ENCODE results near the gene KIAA0586. TPM values are rescaled to one million over a fixed set of nuclear protein-coding genes. Genes with fewer than 3 reads are reported as not detected.

The KIAA0586 gene
- total RNA-seq, 4 donors from 2014 or later, result 12.0 to 26.3 (median 12.2) TPM

DNA sequence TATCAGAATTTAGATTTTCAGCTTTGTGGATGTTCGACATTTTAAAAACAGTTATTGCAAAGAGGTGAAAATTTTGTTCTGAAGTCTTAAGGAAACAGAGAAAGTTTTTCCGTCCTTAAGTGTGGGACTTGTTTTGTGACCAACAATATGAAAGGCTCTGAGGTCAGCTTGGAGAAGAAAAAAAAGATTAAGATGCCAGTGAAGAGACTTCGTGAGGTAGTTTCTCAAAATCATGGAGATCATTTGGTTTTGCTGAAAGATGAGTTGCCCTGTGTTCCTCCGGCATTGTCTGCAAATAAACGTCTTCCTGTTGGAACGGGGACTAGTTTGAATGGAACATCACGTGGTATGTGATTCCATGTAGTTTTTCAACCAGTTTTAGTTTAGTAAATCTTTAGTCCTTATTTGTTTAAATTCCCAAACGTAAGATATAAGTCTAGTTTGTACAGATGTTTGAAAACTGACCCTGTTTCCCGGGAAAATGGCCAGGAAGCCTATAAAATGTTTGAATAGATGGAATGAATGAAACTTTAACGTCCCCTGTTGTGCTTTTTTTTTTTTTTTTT lies 682 bp downstream of the KIAA0586 start:
- DNase-seq (ENCODE audit: low spot score) (no peak), ATAC-seq (ENCODE audit: low FRiP score) (no peak)
- TF ChIP-seq, protein P1, sequence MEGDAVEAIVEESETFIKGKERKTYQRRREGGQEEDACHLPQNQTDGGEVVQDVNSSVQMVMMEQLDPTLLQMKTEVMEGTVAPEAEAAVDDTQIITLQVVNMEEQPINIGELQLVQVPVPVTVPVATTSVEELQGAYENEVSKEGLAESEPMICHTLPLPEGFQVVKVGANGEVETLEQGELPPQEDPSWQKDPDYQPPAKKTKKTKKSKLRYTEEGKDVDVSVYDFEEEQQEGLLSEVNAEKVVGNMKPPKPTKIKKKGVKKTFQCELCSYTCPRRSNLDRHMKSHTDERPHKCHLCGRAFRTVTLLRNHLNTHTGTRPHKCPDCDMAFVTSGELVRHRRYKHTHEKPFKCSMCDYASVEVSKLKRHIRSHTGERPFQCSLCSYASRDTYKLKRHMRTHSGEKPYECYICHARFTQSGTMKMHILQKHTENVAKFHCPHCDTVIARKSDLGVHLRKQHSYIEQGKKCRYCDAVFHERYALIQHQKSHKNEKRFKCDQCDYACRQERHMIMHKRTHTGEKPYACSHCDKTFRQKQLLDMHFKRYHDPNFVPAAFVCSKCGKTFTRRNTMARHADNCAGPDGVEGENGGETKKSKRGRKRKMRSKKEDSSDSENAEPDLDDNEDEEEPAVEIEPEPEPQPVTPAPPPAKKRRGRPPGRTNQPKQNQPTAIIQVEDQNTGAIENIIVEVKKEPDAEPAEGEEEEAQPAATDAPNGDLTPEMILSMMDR (IDR thresholded peaks at IDR 0.05), result no peak

DNA sequence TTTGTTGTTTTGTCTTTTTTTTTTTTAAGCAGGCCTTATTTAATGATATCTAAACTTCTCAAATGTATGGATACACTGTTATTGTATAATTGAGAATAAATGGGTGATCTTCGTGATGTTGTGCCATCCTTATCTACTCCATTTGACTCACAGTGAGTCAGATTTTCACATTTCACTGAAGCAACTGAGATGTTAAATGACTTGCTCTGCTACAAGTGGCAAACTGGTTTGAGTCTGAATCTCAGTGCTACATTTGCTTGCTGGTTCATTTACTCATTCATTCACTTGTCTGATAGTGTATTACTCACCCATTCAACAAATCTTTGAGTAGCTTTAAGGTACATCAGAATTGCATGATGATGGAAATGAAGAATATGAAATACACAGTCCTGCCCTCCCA lies 2.6 kb downstream of the KIAA0586 start:
- DNase-seq (ENCODE audit: low spot score) (no peak), ATAC-seq (ENCODE audit: low FRiP score) (no peak)
- TF ChIP-seq, protein P1 (IDR thresholded peaks at IDR 0.05), result no peak

DNA sequence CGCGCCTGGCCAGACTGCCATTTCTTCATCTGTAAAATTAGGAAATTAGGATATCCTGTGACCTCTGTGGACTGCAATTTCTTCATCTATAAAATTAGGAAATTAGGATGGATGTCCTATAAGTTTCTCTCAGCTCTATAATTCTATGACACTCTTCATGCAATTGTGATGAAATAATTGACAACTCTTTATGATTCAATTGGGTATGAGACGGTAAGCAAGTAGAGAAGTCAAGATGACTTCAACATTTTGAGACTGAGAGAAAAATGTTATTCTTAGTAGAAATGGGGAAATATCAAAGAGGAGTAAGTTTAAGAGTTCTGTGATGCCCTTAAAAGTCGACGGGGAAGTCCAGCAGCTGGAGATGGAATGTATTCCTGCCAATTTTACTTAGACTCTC lies 12.0 kb downstream of the KIAA0586 start:
- TF ChIP-seq, protein P1 (IDR thresholded peaks at IDR 0.05), result no peak
- no peak for ATAC-seq (ENCODE audit: low FRiP score)
- DNase-seq (ENCODE audit: low spot score), result no peak

DNA sequence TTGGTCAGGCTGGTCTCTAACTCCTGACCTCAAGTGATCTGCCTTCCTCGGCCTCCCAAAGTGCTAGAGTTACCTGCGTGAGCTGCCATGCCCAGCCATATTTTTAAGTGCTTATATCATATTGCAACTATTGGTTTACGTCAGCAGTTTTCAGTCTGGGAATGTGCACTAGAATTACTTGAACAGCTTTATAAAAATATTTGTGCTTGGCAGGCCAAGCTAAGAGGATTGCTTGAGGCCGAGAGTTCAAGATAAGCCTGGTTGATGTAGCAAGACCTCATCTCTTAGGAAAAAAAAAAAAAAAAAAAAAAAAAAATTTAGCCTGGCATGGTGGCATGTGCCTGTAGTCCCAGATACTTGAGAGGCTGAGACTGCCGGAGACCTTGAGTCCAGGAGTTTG lies 17.1 kb downstream of the KIAA0586 start:
- ATAC-seq (ENCODE audit: low FRiP score) (no peak), DNase-seq (ENCODE audit: low spot score) (no peak)
- TF ChIP-seq, protein P1 (IDR thresholded peaks at IDR 0.05), result no peak

DNA sequence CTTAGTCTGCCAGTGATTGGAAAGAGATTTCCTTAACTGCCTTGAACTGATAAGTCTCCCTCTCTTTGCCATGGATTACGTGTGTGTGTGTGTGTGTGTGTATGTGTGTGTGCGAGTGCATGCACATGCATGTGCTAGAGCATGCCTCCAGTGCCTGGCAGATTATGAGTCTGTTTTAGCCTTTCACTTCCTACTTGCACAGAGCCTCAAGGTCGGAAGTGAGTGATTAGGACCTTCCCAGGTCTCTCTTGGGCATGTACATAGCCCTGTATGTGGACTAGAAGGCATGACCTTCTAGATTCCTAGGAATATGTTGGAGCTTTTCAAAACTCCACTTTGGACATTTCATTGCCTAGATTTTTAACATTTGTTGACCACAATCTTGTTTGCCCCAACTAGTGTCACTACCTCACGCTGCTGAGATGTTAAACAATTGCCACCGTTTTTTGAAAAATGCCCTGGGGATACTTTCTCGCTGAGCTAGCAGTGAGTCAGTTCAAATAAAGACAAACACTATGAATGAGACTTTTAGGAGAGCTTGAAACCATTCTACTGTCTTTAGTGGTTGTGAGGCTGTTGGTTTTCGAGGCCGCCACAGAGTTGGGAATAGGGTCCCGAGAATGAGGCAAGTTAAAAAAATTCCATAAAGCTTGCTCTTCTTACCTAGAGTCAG lies 28.2 kb downstream of the KIAA0586 start:
- ATAC-seq (ENCODE audit: low FRiP score), result no peak
- no peak for DNase-seq (ENCODE audit: low spot score)
- TF ChIP-seq, protein P1 (IDR thresholded peaks at IDR 0.05), result no peak

DNA sequence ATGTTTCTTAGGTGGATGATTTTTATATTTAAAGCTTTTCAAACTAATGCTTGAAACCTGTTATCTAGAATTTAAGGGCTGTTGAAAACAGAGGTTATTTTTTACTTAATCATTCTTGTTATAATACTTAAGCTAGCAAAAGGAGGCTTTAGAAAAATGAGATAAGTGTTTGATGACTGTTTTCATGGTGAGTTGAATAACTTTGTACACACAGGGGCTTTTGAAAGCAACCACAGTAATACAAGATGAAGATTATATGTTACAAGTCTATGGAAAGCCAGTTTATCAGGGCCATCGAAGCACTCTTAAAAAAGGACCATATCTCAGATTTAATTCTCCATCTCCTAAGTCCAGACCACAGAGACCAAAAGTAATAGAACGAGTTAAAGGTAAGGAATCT lies 33.3 kb downstream of the KIAA0586 start:
- TF ChIP-seq, protein P1 (IDR thresholded peaks at IDR 0.05), result no peak
- no peak for DNase-seq (ENCODE audit: low spot score)
- ATAC-seq (ENCODE audit: low FRiP score), result no peak

DNA sequence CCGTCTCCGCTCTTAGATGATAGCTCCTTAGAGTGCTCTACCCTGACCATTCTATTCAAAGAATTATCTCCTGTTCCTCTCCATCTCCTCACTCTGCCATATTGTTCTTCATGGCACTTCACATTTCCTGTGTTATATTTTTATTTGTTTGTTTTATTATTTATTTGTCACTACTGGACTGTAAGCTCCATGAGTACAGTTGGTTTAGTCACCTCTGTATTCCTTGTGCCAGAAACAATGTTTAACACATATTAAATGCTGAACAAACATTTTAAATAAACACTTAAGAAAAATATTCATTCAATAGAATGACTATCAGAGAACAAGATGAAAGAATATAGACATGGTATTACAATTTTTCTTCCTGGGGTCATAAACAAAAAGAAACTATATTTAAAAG lies 35.6 kb downstream of the KIAA0586 start:
- DNase-seq (ENCODE audit: low spot score) (no peak), ATAC-seq (ENCODE audit: low FRiP score) (no peak)
- TF ChIP-seq, protein P1 (IDR thresholded peaks at IDR 0.05), result no peak

All from omental fat pad (tissue), 4 donors.